Neural cell (in vitro differentiated cells): ENCODE data around the gene CMTM6. TPM values are rescaled to one million over a fixed set of nuclear protein-coding genes. Genes with fewer than 3 reads are reported as not detected.

Source experiments
- H2AFZ ChIP-seq: fragments of 200-600, 300-800 bp; sonication (generic), shearing (Covaris generic); 2 replicates; pipeline ENCODE4 v1.6.0; 2014; ENCODE audit warnings: low read depth, mild to moderate bottlenecking, antibody characterized with exemption, low read length, moderate library complexity
- H3F3A ChIP-seq: fragments of 200-600 bp; shearing (Covaris generic); 2 replicates; pipeline ENCODE4 v1.6.1; 2016; ENCODE audit warnings: mild to moderate bottlenecking, moderate library complexity, mixed read lengths, antibody characterized with exemption, low read length; ENCODE audit not compliant: insufficient read depth, poor library complexity, severe bottlenecking
- H3K27ac ChIP-seq: fragments of 200-600, 300-800 bp; sonication (generic), shearing (Covaris generic); 2 replicates; pipeline ENCODE4 v1.5.1; 2014; ENCODE audit warnings: mild to moderate bottlenecking, low read length, moderate library complexity
- H3K27me3 ChIP-seq: fragments of 300-800, 200-600 bp; sonication (generic), shearing (Covaris generic); 2 replicates; pipeline ENCODE4 v1.6.0; 2014; ENCODE audit warnings: mild to moderate bottlenecking, low read depth, low read length, moderate library complexity; ENCODE audit not compliant: insufficient read depth
- H3K36me3 ChIP-seq: fragments of 300-800, 200-600 bp; sonication (generic), shearing (Covaris generic); 2 replicates; pipeline ENCODE4 v1.5.1; 2014; ENCODE audit warnings: mild to moderate bottlenecking, antibody characterized with exemption, low read length, moderate library complexity; ENCODE audit not compliant: insufficient read depth
- H3K4me2 ChIP-seq: fragments of 300-800, 200-600 bp; sonication (generic), shearing (Covaris generic); 2 replicates; pipeline ENCODE4 v1.6.0; 2014; ENCODE audit warnings: mild to moderate bottlenecking, low read length
- H3K4me3 ChIP-seq: fragments of 300-800, 200-600 bp; sonication (generic), shearing (Covaris generic); 2 replicates; pipeline ENCODE4 v1.5.1; 2014; ENCODE audit warnings: mild to moderate bottlenecking, low read length, moderate library complexity
- H3K79me2 ChIP-seq: fragments of 200-600 bp; shearing (Covaris generic); replicated peaks from 2 replicates; pipeline ENCODE4 v1.6.0; 2014; ENCODE audit warnings: mild to moderate bottlenecking, low read length, moderate library complexity; ENCODE audit not compliant: insufficient read depth
- H3K9ac ChIP-seq: fragments of 300-800, 200-600 bp; sonication (generic), shearing (Covaris generic); 2 replicates; pipeline ENCODE4 v1.6.1; 2016; ENCODE audit warnings: mild to moderate bottlenecking, low read length, mixed read lengths
- H3K9me2 ChIP-seq: fragments of 200-600 bp; shearing (Covaris generic); 2 replicates; pipeline ENCODE4 v1.6.1; 2016; ENCODE audit warnings: mild to moderate bottlenecking, low read length, mixed read lengths; ENCODE audit not compliant: insufficient read depth
- H3K9me3 ChIP-seq: fragments of 200-600, 300-800 bp; sonication (generic), shearing (Covaris generic); 2 replicates; pipeline ENCODE4 v1.6.1; 2016; ENCODE audit warnings: mild to moderate bottlenecking, mixed run types, low read length, moderate library complexity, mixed read lengths
- H4K20me1 ChIP-seq: fragments of 200-600 bp; shearing (Covaris generic); 2 replicates; pipeline ENCODE4 v1.6.1; 2016; ENCODE audit warnings: mild to moderate bottlenecking, mixed run types; ENCODE audit not compliant: insufficient read depth
- CTCF ChIP-seq: fragments of 450-650 bp; IDR thresholded peaks from 2 replicates; pipeline ENCODE4 v1.5.1; 2014; ENCODE audit warnings: antibody characterized with exemption, mild to moderate bottlenecking, moderate library complexity; ENCODE audit not compliant: poor library complexity, severe bottlenecking
- EP300 ChIP-seq: fragments of 450-650 bp; conservative IDR thresholded peaks from 2 replicates; pipeline ENCODE4 v1.6.1; 2014; ENCODE audit warnings: antibody characterized with exemption, mild to moderate bottlenecking, moderate library complexity; ENCODE audit not compliant: poor library complexity, severe bottlenecking
- EZH2 ChIP-seq: fragments of 200-600, 300-800 bp; shearing (Covaris generic), sonication (generic); IDR thresholded peaks from 2 replicates; pipeline ENCODE4 v1.6.1; 2014; ENCODE audit warnings: antibody characterized with exemption, low read length, borderline replicate concordance, mild to moderate bottlenecking; ENCODE audit not compliant: insufficient read depth, poor library complexity, severe bottlenecking
- MXI1 ChIP-seq: fragments of 450-650 bp; conservative IDR thresholded peaks from 2 replicates; pipeline ENCODE4 v1.6.1; 2014; ENCODE audit warnings: antibody characterized with exemption, mild to moderate bottlenecking; ENCODE audit not compliant: poor library complexity, severe bottlenecking
- POLR2AphosphoS5 ChIP-seq: IDR thresholded peaks from 2 replicates; pipeline ENCODE4 v1.6.1; 2012
- RAD21 ChIP-seq: fragments of 450-650 bp; conservative IDR thresholded peaks from 2 replicates; pipeline ENCODE4 v1.6.1; 2014; ENCODE audit warnings: antibody characterized with exemption, mild to moderate bottlenecking, moderate library complexity
- REST ChIP-seq: IDR thresholded peaks from 2 replicates; pipeline ENCODE4 v1.6.1; 2012; ENCODE audit warnings: borderline replicate concordance
- SMC3 ChIP-seq: fragments of 450-650 bp; conservative IDR thresholded peaks from 2 replicates; pipeline ENCODE4 v1.6.1; 2014; ENCODE audit warnings: antibody characterized with exemption, mild to moderate bottlenecking, moderate library complexity; ENCODE audit not compliant: poor library complexity
- TAF1 ChIP-seq: IDR thresholded peaks from 2 replicates; pipeline ENCODE4 v1.6.1; 2012; ENCODE audit warnings: low read depth
- polyA plus RNA-seq: library from polyadenylated mRNA; depleted of rRNA; stranded (reverse); fragments of >200 nt; gene quantifications from 2 replicates; pipeline ENCODE4 v1.2.3, GENCODE V29; 2014

The CMTM6 gene
- polyA plus RNA-seq, 1 donor from 2014 or later = 12.8 TPM

- H3K36me3 ChIP-seq = no peaks in the 10 kb centered on the region
- H3K9me3 ChIP-seq = no peaks in the 10 kb centered on the region
- H3K79me2 ChIP-seq = no peaks in the 10 kb centered on the region
- no peak overlapping the region for H3K9ac ChIP-seq
- no peaks in the 10 kb centered on the region for H3K27me3 ChIP-seq
- H3K27ac ChIP-seq = no peak overlapping the region
- H2AFZ ChIP-seq = no peak overlapping the region
- H3F3A ChIP-seq = no peaks in the 10 kb centered on the region
- H3K9me2 ChIP-seq = no peaks in the 10 kb centered on the region
- H3K4me3 ChIP-seq = no peak overlapping the region
- no peaks in the 10 kb centered on the region for H4K20me1 ChIP-seq
- TF ChIP-seq MXI1 = no peak
- no peak for TF ChIP-seq EP300
- TF ChIP-seq CTCF = no peak
- TF ChIP-seq REST = no peak
- TF ChIP-seq SMC3 = no peak
- no peak for TF ChIP-seq TAF1
- no peak for TF ChIP-seq EZH2
- no peak for TF ChIP-seq RAD21
- no peak for TF ChIP-seq POLR2AphosphoS5
- no peak overlapping the region for H3K4me2 ChIP-seq
Measured at GRCh38 chr3:32481791-32482631, 20.6 kb downstream of the CMTM6 start.

GRCh38 chr3:32480604-32481003 is 22.0 kb downstream of the CMTM6 start:
- no peaks in the 10 kb centered on the region for H3K27me3 ChIP-seq
- H3K9ac ChIP-seq = no peak overlapping the region
- no peaks in the 10 kb centered on the region for H3K79me2 ChIP-seq
- H3K9me2 ChIP-seq = no peaks in the 10 kb centered on the region
- no peak overlapping the region for H3K4me3 ChIP-seq
- H3F3A ChIP-seq = no peaks in the 10 kb centered on the region
- H3K4me2 ChIP-seq = no peak overlapping the region
- no peaks in the 10 kb centered on the region for H3K9me3 ChIP-seq
- TF ChIP-seq POLR2AphosphoS5 (no peak), CTCF (no peak), SMC3 (no peak), REST (no peak), TAF1 (no peak), EZH2 (no peak), EP300 (no peak), MXI1 (no peak), RAD21 (no peak)
- H3K27ac ChIP-seq = no peak overlapping the region
- no peaks in the 10 kb centered on the region for H3K36me3 ChIP-seq
- H2AFZ ChIP-seq = no peak overlapping the region
- H4K20me1 ChIP-seq = no peaks in the 10 kb centered on the region
